CMK (cell line): Measurements from ENCODE around the gene HS3ST2.

Experiments used
- DNase-seq: peaks from one replicate; pipeline ENCODE4 v3.0.0-alpha.2; 2010; ENCODE audit warnings: low read depth

HS3ST2 gene

GRCh38 chr16:22813948-22814710, at the start of gene HS3ST2:
TSS of gene HS3ST2 (plus strand) at chr16:22814162. CDS start at chr16:22814611, 449 bp downstream.
- DNase-seq, result no peak

GRCh38 chr16:22764662-22765327, 49.2 kb upstream of the HS3ST2 start:
- DNase-seq, result no peak

- no peak for DNase-seq
Measured at GRCh38 chr16:22765479-22765878, 48.5 kb upstream of the HS3ST2 start.

- DNase-seq, result no peak
Measured at GRCh38 chr16:22770866-22771265, 43.1 kb upstream of the HS3ST2 start.

GRCh38 chr16:22771551-22771950, 42.4 kb upstream of the HS3ST2 start:
- no peak for DNase-seq

GRCh38 chr16:22775220-22775922, 38.6 kb upstream of the HS3ST2 start:
- no peak for DNase-seq

GRCh38 chr16:22781480-22781879, 32.5 kb upstream of the HS3ST2 start:
- no peak for DNase-seq

- DNase-seq, result peak; percentile 62
Measured at GRCh38 chr16:22782314-22782713, 31.6 kb upstream of the HS3ST2 start.

- DNase-seq, result no peak
Measured at GRCh38 chr16:22784690-22785214, 29.2 kb upstream of the HS3ST2 start.

- DNase-seq, result no peak
Measured at GRCh38 chr16:22785552-22785951, 28.4 kb upstream of the HS3ST2 start.

- DNase-seq, result no peak
Measured at GRCh38 chr16:22786284-22786683, 27.7 kb upstream of the HS3ST2 start.

GRCh38 chr16:22786691-22787090, 27.3 kb upstream of the HS3ST2 start:
- DNase-seq, result no peak

GRCh38 chr16:22787466-22788192, 26.3 kb upstream of the HS3ST2 start:
- DNase-seq, result no peak

- no peak for DNase-seq
Measured at GRCh38 chr16:22788193-22788530, 25.8 kb upstream of the HS3ST2 start.

GRCh38 chr16:22789281-22789945, 24.5 kb upstream of the HS3ST2 start:
- DNase-seq, result no peak

- DNase-seq, result no peak
Measured at GRCh38 chr16:22797551-22797950, 16.4 kb upstream of the HS3ST2 start.

- no peak for DNase-seq
Measured at GRCh38 chr16:22799113-22799512, 14.8 kb upstream of the HS3ST2 start.

GRCh38 chr16:22804893-22805292, 9.1 kb upstream of the HS3ST2 start:
- DNase-seq, result no peak

- no peak for DNase-seq
Measured at GRCh38 chr16:22805326-22805725, 8.6 kb upstream of the HS3ST2 start.

- DNase-seq, result no peak
Measured at GRCh38 chr16:22806811-22807210, 7.2 kb upstream of the HS3ST2 start.

- no peak for DNase-seq
Measured at GRCh38 chr16:22810226-22810625, 3.7 kb upstream of the HS3ST2 start.
